ENCODE measurements around the gene TTR.

DNA sequence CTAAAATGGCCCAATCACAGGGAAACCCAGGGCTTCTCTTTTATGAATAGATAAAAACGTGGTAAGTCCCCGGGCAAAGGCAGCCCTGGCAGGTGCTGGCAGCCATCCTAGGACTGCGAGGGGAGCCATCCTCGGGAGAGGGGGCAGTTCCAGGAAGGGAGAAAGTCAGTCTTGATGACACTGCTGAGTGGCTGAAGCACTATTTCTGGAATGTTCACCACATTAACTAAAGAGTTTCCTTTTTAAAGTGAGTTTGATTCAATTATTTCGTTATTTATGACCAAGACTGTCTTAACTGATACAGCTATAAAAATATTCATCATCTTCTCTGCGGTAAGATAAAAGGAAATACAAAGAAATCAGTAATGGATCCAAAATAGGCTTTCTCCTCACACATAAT is 20.4 kb downstream of the TTR start:
- no peak for TF ChIP-seq RAD21 (IDR thresholded peaks at IDR 0.05; ENCODE audit: low read depth)
- TF ChIP-seq MAX (IDR thresholded peaks at IDR 0.05), result no peak
- TF ChIP-seq TAF1 (IDR thresholded peaks at IDR 0.05; ENCODE audit: low read depth), result no peak
- no peak for TF ChIP-seq YY1 (IDR thresholded peaks at IDR 0.05; ENCODE audit: low read depth)
- no peak for TF ChIP-seq EP300 (IDR thresholded peaks at IDR 0.05; ENCODE audit: borderline replicate concordance)
- no peak for TF ChIP-seq TEAD4 (IDR thresholded peaks at IDR 0.05)

Data from Ishikawa (cell line).